Adrenal gland (tissue), 12 donors: Measurements from ENCODE around the gene NANOG. TPM values are rescaled to one million over a fixed set of nuclear protein-coding genes. Genes with fewer than 3 reads are reported as not detected.
"Not testable (repeated sequence)": the region's sequence is repeated elsewhere in the genome, so short reads cannot be mapped to it uniquely, and the experiment has no call there.

Experiments
- DNase-seq, 7 donors: peaks; one replicate each; pipeline ENCODE4 v3.0.0-alpha.2; 2019 to 2020
- H3K27ac ChIP-seq, 5 donors: fragments of 200-600 bp; sonication (generic) in 4 of 5; 1 replicate in 3 of 5; 2 replicates in 2 of 5; pipeline versions ENCODE4 v1.5.1 to v1.8.0; 2016 to 2020; ENCODE audit warnings: mild to moderate bottlenecking in 1 of 5
- H3K27me3 ChIP-seq: fragments of 200-600 bp; 2 replicates; pipeline ENCODE4 v1.8.0; 2021
- H3K36me3 ChIP-seq, 2 donors: fragments of 200-600 bp; replicated peaks in 1 of 2; 1 replicate in 1 of 2; 2 replicates in 1 of 2; pipeline versions ENCODE4 v1.5.1 to v1.8.0; 2018 to 2022
- H3K4me1 ChIP-seq, 2 donors: fragments of 200-600 bp; replicated peaks in 1 of 2; 1 replicate in 1 of 2; 2 replicates in 1 of 2; pipeline versions ENCODE4 v1.5.1 to v1.8.0; 2018 to 2021
- H3K4me3 ChIP-seq, 4 donors: fragments of 200-600 bp; sonication (generic) in 3 of 4; one replicate each; pipeline ENCODE4 v1.5.1; 2016 to 2018
- H3K9me3 ChIP-seq, 3 donors: fragments of 200-600 bp; sonication (generic) in 1 of 3; replicated peaks in 1 of 3; 1 replicate in 2 of 3; 2 replicates in 1 of 3; pipeline versions ENCODE4 v1.5.1 to v1.8.0; 2016 to 2021
- CTCF ChIP-seq, 6 experiments: fragments of 450-650 bp in 4 of 6; fragments of 200-600 bp in 2 of 6; sonication (generic) in 1 of 6; IDR thresholded peaks; 1 replicate in 5 of 6; 2 replicates in 1 of 6; pipeline versions ENCODE4 v1.5.1 to v1.8.0; 2016 to 2021; ENCODE audit warnings: antibody characterized with exemption in 6 of 6, mild to moderate bottlenecking in 2 of 6, moderate library complexity in 1 of 6
- POLR2A ChIP-seq, 2 donors: fragments of 450-650 bp; IDR thresholded peaks; one replicate each; pipeline ENCODE4 v1.6.1; 2017; ENCODE audit warnings: antibody characterized with exemption in 2 of 2, mild to moderate bottlenecking in 2 of 2, moderate library complexity in 1 of 2
- WGBS, 4 donors: extraction: QIAGEN DNeasy Blood & Tissue Kit in 2 of 4; methylation state at CpG; one replicate each; pipeline versions ENCODE4 v1.1.5 to v1.1.7; 2013 to 2017; 5-methylcytosine and 5-hydroxymethylcytosine counted together
- intact Hi-C, 2 donors: fragments of 100-400 bp; cut with DNase I; formaldehyde crosslinking; loops; one replicate each; pipeline versions ENCODE4 v1.14.1 to v1.15.0; 2022 to 2023
- polyA plus RNA-seq, 3 donors: library from polyadenylated mRNA; stranded (reverse); fragments of 200-250 nt in 2 of 3; fragments of 350-450 nt in 1 of 3; fragmentation: Illumina TruSeq in 1 of 3; extraction: RNeasy Lipid Tissue Mini Kit (QIAGEN cat#74804) in 1 of 3; gene quantifications; one replicate each; pipeline ENCODE4 v1.2.3, GENCODE V29; 2013 to 2014
- total RNA-seq, 9 donors: library from RNA; depleted of rRNA in 4 of 9; stranded (reverse); fragments of >200 nt in 4 of 9; fragments of 120-200 nt in 1 of 9; fragmentation: NEBNext Ultra II Directional in 1 of 9; extraction: Animal tissue kit (Norgen Biotek cat#: 25700) in 1 of 9; gene quantifications; one replicate each; pipeline versions ENCODE4 v1.1.0 to v1.2.4, GENCODE V29; 2013 to 2023
- donor health status: healthy with polysubstance abuse.
- donor health status: Bipolar disorder and iron deficiency.
- donor health status: DM: yes; HTN: yes; CAD: no.
- donor health status: DM: no; HTN: no; CAD: no.
- donor health status: DM: no; HTN: no; CAD: no.
- donor health status: DM: yes; HTN: yes; CAD: no.

Gene NANOG
- total and polyA plus RNA-seq, 12 donors = 0.08 to 0.91 (median 0.60) TPM; not detected in 4

GRCh38 chr12:7832059-7832696, 43.0 kb downstream of the NANOG start:
- Histone ChIP-seq H3K4me1 (no peaks in the 10 kb centered on the region), H3K27me3 (no peaks in the 10 kb centered on the region), H3K4me3 (no peak overlapping the region), H3K9me3 (no peaks in the 10 kb centered on the region), H3K27ac (no peak overlapping the region), H3K36me3 (no peaks in the 10 kb centered on the region)
- TF ChIP-seq CTCF (IDR thresholded peaks at IDR 0.05) (peak; percentile 32 to 59 (median 45)), POLR2A (IDR thresholded peaks at IDR 0.05) (no peak)
- DNase-seq = peak in 6 of 7 donors; percentile 34 to 59 (median 39)
- 57 to 62% (median 60%) methylated on average over 6 of the region's 6 CpGs for WGBS, 4 donors
- intact Hi-C loops = no loop called here

GRCh38 chr12:7833201-7833600, 44.0 kb downstream of the NANOG start:
- H3K27me3 ChIP-seq, H3K9me3 ChIP-seq, DNase-seq, H3K36me3 ChIP-seq, intact Hi-C loops, H3K4me1 ChIP-seq, H3K27ac ChIP-seq, H3K4me3 ChIP-seq: not testable (repeated sequence)
- WGBS, 4 donors = 74 to 86% (median 78%) methylated on average over 1 to 6 of the region's 6 CpGs

GRCh38 chr12:7833831-7834230, 44.6 kb downstream of the NANOG start:
- DNase-seq = no peak
- Histone ChIP-seq H3K9me3 (no peaks in the 10 kb centered on the region), H3K4me3 (no peak overlapping the region), H3K27me3 (no peaks in the 10 kb centered on the region), H3K4me1 (no peaks in the 10 kb centered on the region), H3K36me3 (no peaks in the 10 kb centered on the region), H3K27ac (no peak overlapping the region)
- 88 to 92% (median 90%) methylated on average over 4 of the region's 4 CpGs for WGBS, 4 donors
- intact Hi-C loops = no loop called here
- TF ChIP-seq POLR2A (IDR thresholded peaks at IDR 0.05) = no peak
- TF ChIP-seq CTCF (IDR thresholded peaks at IDR 0.05) = no peak

- TF ChIP-seq POLR2A (IDR thresholded peaks at IDR 0.05) = no peak
- TF ChIP-seq CTCF (IDR thresholded peaks at IDR 0.05) = no peak
- no peak for DNase-seq
- intact Hi-C loops = no loop called here
- 69 to 100% (median 85%) methylated on average over 1 of the region's 1 CpG for WGBS, 4 donors
- Histone ChIP-seq H3K27me3 (no peaks in the 10 kb centered on the region), H3K4me1 (no peaks in the 10 kb centered on the region), H3K9me3 (no peaks in the 10 kb centered on the region), H3K27ac (no peak overlapping the region), H3K36me3 (no peaks in the 10 kb centered on the region), H3K4me3 (no peak overlapping the region)
Observed at GRCh38 chr12:7834701-7835100, 45.5 kb downstream of the NANOG start.

- H3K27me3 ChIP-seq = no peaks in the 10 kb centered on the region
- TF ChIP-seq CTCF (IDR thresholded peaks at IDR 0.05) (no peak), POLR2A (IDR thresholded peaks at IDR 0.05) (no peak)
- no peaks in the 10 kb centered on the region for H3K4me1 ChIP-seq
- H3K4me3 ChIP-seq = no peak overlapping the region
- WGBS, 4 donors = 79 to 84% (median 81%) methylated on average over 9 of the region's 9 CpGs
- intact Hi-C loops = no loop called here
- H3K27ac ChIP-seq = no peak overlapping the region
- DNase-seq = no peak
- no peaks in the 10 kb centered on the region for H3K9me3 ChIP-seq
- H3K36me3 ChIP-seq = no peaks in the 10 kb centered on the region
Observed at GRCh38 chr12:7835116-7835515, 45.9 kb downstream of the NANOG start.
